ENCODE measurements around the gene OSBP2. TPM values are rescaled to one million over a fixed set of nuclear protein-coding genes. Genes with fewer than 3 reads are reported as not detected.

Gene OSBP2
- total RNA-seq, 1 donor from 2014 or later, result 2.1 TPM

DNA sequence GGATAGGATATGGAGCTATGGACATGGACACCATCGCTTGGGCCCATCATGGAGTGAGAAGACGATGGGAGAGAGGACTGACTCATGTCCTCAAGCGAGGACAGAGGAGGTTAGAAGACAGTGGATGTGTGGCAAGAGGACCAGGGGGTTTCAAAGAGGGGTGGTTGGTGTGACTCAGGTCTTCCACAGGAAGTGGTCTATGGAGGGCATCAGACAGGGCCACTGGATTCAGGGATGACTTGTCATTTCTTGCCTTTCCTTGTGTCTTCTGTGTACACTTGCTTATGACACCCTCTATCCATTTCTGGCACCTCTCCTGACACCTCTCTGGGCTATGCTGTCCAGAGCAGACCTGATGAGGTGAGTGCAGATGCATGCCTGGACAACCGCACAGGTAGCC, 115.4 kb downstream of the OSBP2 start:
- Mint-ChIP-seq H3K27ac (no peak overlapping the region), H3K4me3 (ENCODE audit: low read depth) (no peak overlapping the region), H3K36me3 (ENCODE audit: low read depth) (no peaks in the 10 kb centered on the region), H3K27me3 (ENCODE audit: low read depth) (no peaks in the 10 kb centered on the region), H3K9me3 (no peaks in the 10 kb centered on the region), H3K4me1 (ENCODE audit: low read depth) (no peaks in the 10 kb centered on the region)
- intact Hi-C loops (cut with micrococcal nuclease), result no loop called here
- no peak for DNase-seq (ENCODE audit: low spot score)

DNA sequence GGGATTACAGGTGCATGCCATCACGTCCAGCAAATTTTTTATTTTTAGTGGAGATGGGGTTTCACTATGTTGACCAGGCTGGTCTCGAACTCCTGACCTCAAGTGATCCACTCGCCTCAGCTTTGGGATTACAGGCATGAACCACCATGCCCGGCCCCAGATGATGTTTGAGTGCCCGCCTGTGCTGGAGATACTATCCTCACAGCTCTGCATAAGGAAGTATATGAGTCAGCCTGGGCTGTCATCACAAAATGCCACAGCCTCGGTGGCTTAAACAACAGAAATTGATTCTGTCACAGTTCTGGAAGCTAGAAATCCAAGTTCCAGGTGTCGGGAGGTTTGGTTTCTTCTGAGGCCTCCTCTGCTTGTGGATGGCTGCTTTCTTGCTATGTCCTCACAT, 119.3 kb downstream of the OSBP2 start:
- no peak for DNase-seq (ENCODE audit: low spot score)
- Mint-ChIP-seq H3K27ac (no peak overlapping the region), H3K27me3 (ENCODE audit: low read depth) (peaks cover 6% of the 10 kb centered on the region), H3K4me3 (ENCODE audit: low read depth) (no peak overlapping the region), H3K9me3 (no peaks in the 10 kb centered on the region), H3K36me3 (ENCODE audit: low read depth) (no peaks in the 10 kb centered on the region), H3K4me1 (ENCODE audit: low read depth) (no peaks in the 10 kb centered on the region)
- intact Hi-C loops (cut with micrococcal nuclease), result no loop called here

- intact Hi-C loops (cut with micrococcal nuclease), result no loop called here
- peaks cover 17% of the 10 kb centered on the region for H3K27me3 Mint-ChIP-seq (ENCODE audit: low read depth)
- H3K9me3 Mint-ChIP-seq, result no peaks in the 10 kb centered on the region
- no peaks in the 10 kb centered on the region for H3K4me1 Mint-ChIP-seq (ENCODE audit: low read depth)
- no peaks in the 10 kb centered on the region for H3K36me3 Mint-ChIP-seq (ENCODE audit: low read depth)
- no peak overlapping the region for H3K27ac Mint-ChIP-seq
- no peak overlapping the region for H3K4me3 Mint-ChIP-seq (ENCODE audit: low read depth)
- no peak for DNase-seq (ENCODE audit: low spot score)
These were observed 121.7 kb downstream of the OSBP2 start for GRCh38 chr22:30816413-30816812.

- no peak for DNase-seq (ENCODE audit: low spot score)
- no peaks in the 10 kb centered on the region for H3K36me3 Mint-ChIP-seq (ENCODE audit: low read depth)
- intact Hi-C loops (cut with micrococcal nuclease), result no loop called here
- no peak overlapping the region for H3K4me3 Mint-ChIP-seq (ENCODE audit: low read depth)
- no peak overlapping the region for H3K27ac Mint-ChIP-seq
- H3K4me1 Mint-ChIP-seq (ENCODE audit: low read depth), result no peaks in the 10 kb centered on the region
- H3K9me3 Mint-ChIP-seq, result no peaks in the 10 kb centered on the region
- peaks cover 37% of the 10 kb centered on the region for H3K27me3 Mint-ChIP-seq (ENCODE audit: low read depth)
These were observed 126.7 kb downstream of the OSBP2 start for GRCh38 chr22:30821381-30821780.

DNA sequence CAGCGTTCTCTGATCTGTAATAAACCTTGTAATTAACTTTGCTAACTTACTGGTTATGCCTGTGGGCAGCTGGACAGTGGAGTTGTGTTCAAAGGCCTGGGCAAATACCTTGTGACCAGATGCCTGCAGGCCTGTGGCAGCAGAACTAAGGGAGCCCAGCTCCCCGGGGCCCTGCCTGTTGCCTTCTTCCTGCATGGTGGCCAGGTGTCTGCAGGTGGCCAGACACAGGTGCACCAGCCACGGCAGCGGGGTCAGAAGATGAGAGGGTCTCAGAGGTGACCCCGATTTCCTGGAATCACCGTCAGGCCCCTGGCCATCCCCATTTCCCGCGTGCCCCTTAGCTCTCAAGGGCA, 127.2 kb downstream of the OSBP2 start:
- Mint-ChIP-seq H3K27ac (no peak overlapping the region), H3K9me3 (no peaks in the 10 kb centered on the region), H3K36me3 (ENCODE audit: low read depth) (no peaks in the 10 kb centered on the region), H3K4me3 (ENCODE audit: low read depth) (no peak overlapping the region), H3K4me1 (ENCODE audit: low read depth) (no peaks in the 10 kb centered on the region), H3K27me3 (ENCODE audit: low read depth) (peaks cover 37% of the 10 kb centered on the region)
- intact Hi-C loops (cut with micrococcal nuclease), result no loop called here
- DNase-seq (ENCODE audit: low spot score), result no peak

GRCh38 chr22:30822216-30823014, 127.7 kb downstream of the OSBP2 start:
- no peak for DNase-seq (ENCODE audit: low spot score)
- H3K4me3 Mint-ChIP-seq (ENCODE audit: low read depth), result no peak overlapping the region

GRCh38 chr22:30823015-30823370, 128.3 kb downstream of the OSBP2 start:
- Mint-ChIP-seq H3K4me3 (ENCODE audit: low read depth) (no peak overlapping the region), H3K36me3 (ENCODE audit: low read depth) (no peaks in the 10 kb centered on the region), H3K4me1 (ENCODE audit: low read depth) (no peaks in the 10 kb centered on the region), H3K27me3 (ENCODE audit: low read depth) (peaks cover 35% of the 10 kb centered on the region), H3K9me3 (no peaks in the 10 kb centered on the region), H3K27ac (no peak overlapping the region)
- no peak for DNase-seq (ENCODE audit: low spot score)
- intact Hi-C loops (cut with micrococcal nuclease), result no loop called here

More at GRCh38 chr22:30822216-30823014, 127.7 kb downstream of the OSBP2 start:
- Mint-ChIP-seq H3K27ac (no peak overlapping the region), H3K27me3 (ENCODE audit: low read depth) (peaks cover 35% of the 10 kb centered on the region), H3K36me3 (ENCODE audit: low read depth) (no peaks in the 10 kb centered on the region), H3K9me3 (no peaks in the 10 kb centered on the region), H3K4me1 (ENCODE audit: low read depth) (no peaks in the 10 kb centered on the region)
- intact Hi-C loops (cut with micrococcal nuclease), result no loop called here

- H3K4me3 Mint-ChIP-seq (ENCODE audit: low read depth), result no peak overlapping the region
- no peak for DNase-seq (ENCODE audit: low spot score)
- H3K27ac Mint-ChIP-seq, result no peak overlapping the region
- peaks cover 32% of the 10 kb centered on the region for H3K27me3 Mint-ChIP-seq (ENCODE audit: low read depth)
- no peaks in the 10 kb centered on the region for H3K9me3 Mint-ChIP-seq
- intact Hi-C loops (cut with micrococcal nuclease), result no loop called here
- no peaks in the 10 kb centered on the region for H3K36me3 Mint-ChIP-seq (ENCODE audit: low read depth)
- H3K4me1 Mint-ChIP-seq (ENCODE audit: low read depth), result no peaks in the 10 kb centered on the region
These were observed 129.4 kb downstream of the OSBP2 start for GRCh38 chr22:30824096-30824495.

DNA sequence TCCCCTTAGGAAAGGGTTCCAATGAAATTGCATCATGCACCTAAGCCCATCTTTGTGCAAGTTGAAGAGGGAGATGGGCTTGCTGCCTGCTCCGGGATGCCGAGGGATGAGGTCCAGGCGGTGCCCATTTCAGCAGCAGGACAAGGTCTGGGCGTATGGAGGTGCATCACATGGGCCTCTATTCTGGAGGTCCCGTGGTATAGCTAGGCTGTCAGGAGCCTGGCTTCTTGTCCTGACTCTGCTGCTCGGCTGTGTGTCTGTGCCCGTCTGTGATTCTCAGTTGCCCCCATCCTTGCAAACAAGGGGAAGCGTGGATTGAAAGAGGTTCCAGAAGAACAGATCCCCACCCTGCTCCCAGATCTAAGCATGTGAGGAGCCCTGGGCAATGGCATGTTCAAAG, 130.0 kb downstream of the OSBP2 start:
- no peaks in the 10 kb centered on the region for H3K9me3 Mint-ChIP-seq
- H3K27ac Mint-ChIP-seq, result no peak overlapping the region
- H3K27me3 Mint-ChIP-seq (ENCODE audit: low read depth), result peaks cover 32% of the 10 kb centered on the region
- H3K4me1 Mint-ChIP-seq (ENCODE audit: low read depth), result no peaks in the 10 kb centered on the region
- intact Hi-C loops (cut with micrococcal nuclease), result no loop called here
- no peak overlapping the region for H3K4me3 Mint-ChIP-seq (ENCODE audit: low read depth)
- no peaks in the 10 kb centered on the region for H3K36me3 Mint-ChIP-seq (ENCODE audit: low read depth)
- DNase-seq (ENCODE audit: low spot score), result no peak

DNA sequence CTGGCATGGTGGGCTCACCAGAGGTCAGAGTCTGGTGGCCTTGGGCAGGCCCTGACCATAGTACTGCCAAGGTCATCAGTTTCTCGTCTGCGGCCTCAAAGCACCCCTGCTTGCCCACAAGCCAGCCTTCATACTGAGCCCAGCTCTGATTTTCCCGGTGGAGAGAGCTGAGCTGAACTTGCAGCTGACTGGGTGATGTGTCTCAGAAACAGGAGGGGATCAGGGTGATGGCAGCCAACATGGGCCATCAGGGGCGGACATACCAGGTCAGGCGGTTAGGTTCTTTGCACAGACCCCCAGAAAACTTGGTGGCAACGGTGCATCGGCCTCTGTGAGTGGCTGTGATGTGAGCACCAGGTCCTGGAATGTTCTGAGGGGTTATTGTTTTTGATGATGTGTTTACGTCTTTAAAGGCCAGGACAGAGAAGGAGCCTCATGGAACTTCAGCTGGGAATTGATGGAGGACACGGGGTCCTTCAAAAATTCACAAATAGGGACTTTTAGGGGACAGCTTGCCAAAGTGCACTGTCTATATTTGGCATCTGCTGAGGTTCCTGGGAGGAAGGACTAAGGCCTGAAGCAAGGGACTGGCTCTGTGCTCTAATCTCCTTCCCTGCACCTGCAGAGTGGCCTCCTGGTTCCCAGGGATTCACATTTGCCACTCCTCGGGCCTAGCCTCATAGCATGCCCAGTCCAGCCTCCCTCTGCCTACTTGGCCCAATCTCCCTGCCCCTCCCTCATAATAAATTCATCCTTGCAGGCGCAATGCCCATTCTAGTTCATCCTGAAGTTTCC, 131.2 kb downstream of the OSBP2 start:
- H3K36me3 Mint-ChIP-seq (ENCODE audit: low read depth), result no peaks in the 10 kb centered on the region
- H3K9me3 Mint-ChIP-seq, result no peaks in the 10 kb centered on the region
- no peak overlapping the region for H3K4me3 Mint-ChIP-seq (ENCODE audit: low read depth)

DNA sequence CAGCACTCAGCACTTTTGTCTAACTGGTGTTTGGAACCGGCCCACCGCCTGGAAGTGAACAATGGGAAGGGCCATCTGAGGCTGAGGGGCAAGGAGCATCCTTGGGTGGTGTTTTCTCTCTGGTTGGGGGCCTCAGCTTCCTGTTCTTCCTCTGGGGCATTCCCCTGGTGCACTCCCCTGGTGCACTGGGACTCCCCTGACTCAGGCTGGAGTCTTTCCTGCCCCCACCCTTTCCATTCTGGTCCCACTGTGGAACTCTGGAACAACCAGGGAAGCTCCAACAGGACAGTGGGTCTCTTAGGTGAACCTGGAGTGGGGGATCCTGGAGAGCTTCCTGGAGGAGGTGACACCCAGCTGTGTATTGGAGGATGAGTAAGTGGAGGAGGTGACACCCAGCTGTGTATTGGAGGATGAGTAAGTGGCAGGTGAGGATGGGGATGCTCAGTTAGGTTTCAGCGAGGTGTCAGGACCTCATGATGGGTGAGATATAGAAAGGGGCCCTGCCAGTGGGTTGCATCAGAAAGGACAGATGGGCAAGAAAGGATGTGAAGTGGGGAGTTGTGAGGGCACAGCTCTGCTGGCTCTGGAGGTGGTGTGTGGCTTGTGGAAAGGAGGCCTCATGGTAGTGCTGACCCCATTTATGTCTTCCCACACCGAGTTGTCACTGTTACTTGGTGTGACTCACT, 132.1 kb downstream of the OSBP2 start:
- H3K4me1 Mint-ChIP-seq (ENCODE audit: low read depth), result no peaks in the 10 kb centered on the region
- H3K4me3 Mint-ChIP-seq (ENCODE audit: low read depth), result no peak overlapping the region
- no peaks in the 10 kb centered on the region for H3K36me3 Mint-ChIP-seq (ENCODE audit: low read depth)
- intact Hi-C loops (cut with micrococcal nuclease), result no loop called here
- no peak overlapping the region for H3K27ac Mint-ChIP-seq
- DNase-seq (ENCODE audit: low spot score), result no peak
- H3K27me3 Mint-ChIP-seq (ENCODE audit: low read depth), result peaks cover 17% of the 10 kb centered on the region
- H3K9me3 Mint-ChIP-seq, result no peaks in the 10 kb centered on the region

More for the DNA sequence above, 131.2 kb downstream of the OSBP2 start:
- no peak overlapping the region for H3K27ac Mint-ChIP-seq
- DNase-seq (ENCODE audit: low spot score), result no peak
- no peaks in the 10 kb centered on the region for H3K4me1 Mint-ChIP-seq (ENCODE audit: low read depth)
- H3K27me3 Mint-ChIP-seq (ENCODE audit: low read depth), result peaks cover 26% of the 10 kb centered on the region
- intact Hi-C loops (cut with micrococcal nuclease), result no loop called here

DNA sequence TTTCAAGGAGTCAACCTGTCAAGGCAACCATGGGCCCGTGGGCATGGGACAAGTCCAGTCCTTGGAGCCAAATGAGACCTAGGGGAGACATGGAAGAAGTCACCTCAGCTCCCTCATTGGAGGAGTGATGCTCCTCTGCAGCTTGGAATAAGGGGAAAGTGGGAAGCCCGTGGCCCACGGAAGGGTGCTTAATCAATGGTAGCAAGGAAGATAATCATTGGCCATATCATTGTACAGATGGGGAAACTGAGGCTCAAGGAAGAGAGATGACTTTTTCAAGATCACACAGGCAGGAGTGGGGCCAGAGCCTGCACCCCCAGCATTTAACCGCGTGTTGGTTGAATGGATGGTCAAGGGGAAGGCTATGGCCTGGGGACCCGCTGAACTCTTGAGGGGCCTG, 133.0 kb downstream of the OSBP2 start:
- Mint-ChIP-seq H3K4me1 (ENCODE audit: low read depth) (no peaks in the 10 kb centered on the region), H3K9me3 (no peaks in the 10 kb centered on the region), H3K27ac (no peak overlapping the region), H3K27me3 (ENCODE audit: low read depth) (peaks cover 17% of the 10 kb centered on the region), H3K4me3 (ENCODE audit: low read depth) (no peak overlapping the region), H3K36me3 (ENCODE audit: low read depth) (no peaks in the 10 kb centered on the region)
- DNase-seq (ENCODE audit: low spot score), result no peak
- intact Hi-C loops (cut with micrococcal nuclease), result no loop called here

All from activated T-helper 2 cell treated with anti-CD3 and anti-CD28 coated beads, Interferon-gamma antibody, Interleukin-2, Interleukin-4, amounts not matched to agents 10 μg/mL and 5 μg/mL and 100 μg/mL, durations not matched to agents 14 hours and 24 hours and 36 hours (primary cell).